Measurements from ENCODE around the gene RSPO4.

- TF ChIP-seq CTCF (optimal IDR thresholded peaks at IDR 0.05 in 1 of 3, IDR thresholded peaks at IDR 0.05 in 1 of 3, conservative IDR thresholded peaks at IDR 0.05 in 1 of 3; ENCODE audit: extremely low read depth in 1 of 3, insufficient read depth in 2 of 3, low read length in 3 of 3) (no peak), EZH2 (IDR thresholded peaks at IDR 0.05; ENCODE audit: low read length) (no peak)
These were observed 36.1 kb upstream of the RSPO4 start for GRCh38 chr20:1038205-1038604.

Measured in keratinocyte (primary cell).